Measurements from ENCODE around the gene ZNF20. TPM values are rescaled to one million over a fixed set of nuclear protein-coding genes. Genes with fewer than 3 reads are reported as not detected.
A peak's percentile ranks its signal among the peaks of the same experiment; 100 is the strongest.

The ZNF20 gene
- 2.4 and 3.3 TPM in 2 replicates for total RNA-seq (2012; rRNA removed)

DNA sequence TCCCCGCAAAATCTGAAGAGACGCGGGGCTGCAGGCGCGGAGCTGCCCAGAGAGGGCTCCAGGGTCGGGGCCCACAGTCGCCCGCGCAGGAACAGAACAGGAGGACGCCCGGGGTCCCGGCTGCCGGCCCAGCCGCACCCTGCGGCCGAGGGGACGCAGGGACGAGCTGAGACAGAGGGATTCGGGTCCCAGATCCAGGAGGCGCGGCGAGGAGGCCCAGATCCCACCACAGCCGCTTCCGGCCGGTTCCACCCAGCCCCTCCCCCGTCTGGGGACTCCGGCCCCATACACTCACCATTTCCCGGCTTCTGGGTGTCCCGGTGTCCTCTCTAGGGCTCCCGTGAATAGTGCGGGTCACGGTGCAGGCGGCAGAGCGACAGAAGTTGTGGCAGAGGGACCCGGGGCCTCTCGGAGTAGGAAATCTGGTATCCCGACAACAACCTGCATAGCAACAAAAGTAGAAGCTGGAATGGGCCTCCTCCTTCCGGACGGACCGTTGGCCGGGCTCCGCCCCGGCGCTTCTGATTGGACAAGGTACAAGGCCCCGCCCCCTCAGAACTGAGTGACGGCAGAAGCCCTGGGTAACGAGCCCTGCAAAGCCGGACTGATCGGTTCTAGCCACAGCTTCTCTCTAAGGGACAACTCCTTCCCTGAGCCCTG is at the start of gene ZNF20:
Gene ZNF20, minus strand, starts transcription at position 466 of the 660 bp plus-strand sequence. Its CDS starts 168 bp downstream, at position 298.
- H3K27me3 ChIP-seq (ENCODE audit: control insufficient read depth, insufficient read depth, low read length), result no peaks in the 10 kb centered on the region
- H3K9ac ChIP-seq (ENCODE audit: low read depth, low read length), result peak within 1 kb of the TSS; percentile 89
- peaks cover 13% of the 10 kb centered on the region for H3K4me1 ChIP-seq (ENCODE audit: control insufficient read depth, insufficient read depth, low read length)
- peaks cover 3% of the 10 kb centered on the region for H3K9me3 ChIP-seq (replicated peaks; ENCODE audit: low read length)
- H3K4me2 ChIP-seq (ENCODE audit: low read length), result peak within 1 kb of the TSS; percentile 91
- peaks cover 32% of the 10 kb centered on the region for H3K36me3 ChIP-seq (ENCODE audit: insufficient read depth, low read length)
- peak within 1 kb of the TSS; percentile 97 for H3K4me3 ChIP-seq (ENCODE audit: low read length)

DNA sequence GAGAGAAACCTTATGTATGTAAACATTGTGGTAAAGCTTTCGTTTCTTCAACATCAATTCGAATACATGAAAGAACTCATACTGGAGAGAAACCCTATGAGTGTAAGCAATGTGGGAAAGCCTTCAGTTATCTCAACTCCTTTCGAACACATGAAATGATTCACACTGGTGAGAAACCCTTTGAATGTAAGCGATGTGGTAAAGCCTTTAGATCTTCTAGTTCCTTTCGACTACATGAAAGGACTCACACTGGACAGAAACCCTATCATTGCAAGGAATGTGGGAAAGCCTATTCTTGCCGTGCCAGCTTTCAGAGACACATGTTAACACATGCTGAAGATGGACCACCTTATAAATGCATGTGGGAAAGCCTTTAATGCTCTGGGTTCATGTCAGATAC is 47.5 kb upstream of the ZNF20 start:
- Histone ChIP-seq H3K9me3 (replicated peaks; ENCODE audit: low read length) (peaks cover 51% of the 10 kb centered on the region), H3K9ac (ENCODE audit: low read depth, low read length) (no peak overlapping the region), H3K4me3 (ENCODE audit: low read length) (no peak overlapping the region), H3K36me3 (ENCODE audit: insufficient read depth, low read length) (peaks cover 61% of the 10 kb centered on the region), H3K4me1 (ENCODE audit: control insufficient read depth, insufficient read depth, low read length) (no peaks in the 10 kb centered on the region), H3K27me3 (ENCODE audit: control insufficient read depth, insufficient read depth, low read length) (no peaks in the 10 kb centered on the region), H3K4me2 (ENCODE audit: low read length) (no peak overlapping the region)

DNA sequence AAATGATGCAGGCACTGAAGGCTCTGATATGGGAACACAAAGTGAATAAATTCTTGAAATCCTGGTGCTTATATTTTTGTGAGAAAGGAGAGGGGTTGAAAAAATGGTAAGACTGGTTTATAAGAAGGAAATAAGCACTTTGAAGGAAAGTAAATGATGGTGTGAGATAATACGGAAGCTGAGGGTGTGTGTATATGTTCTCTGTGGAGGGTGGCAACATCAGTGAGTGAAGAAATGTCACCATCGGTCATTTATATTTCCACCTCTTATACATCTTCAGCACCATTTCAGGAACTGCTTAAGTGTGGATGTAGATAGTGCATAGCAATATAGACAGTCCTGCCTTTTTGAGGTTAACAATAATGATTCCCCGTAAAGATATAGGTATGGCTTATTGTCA is 40.2 kb upstream of the ZNF20 start:
- Histone ChIP-seq H3K4me2 (ENCODE audit: low read length) (no peak overlapping the region), H3K27me3 (ENCODE audit: control insufficient read depth, insufficient read depth, low read length) (no peaks in the 10 kb centered on the region), H3K9me3 (replicated peaks; ENCODE audit: low read length) (peaks cover 15% of the 10 kb centered on the region), H3K36me3 (ENCODE audit: insufficient read depth, low read length) (peaks cover 20% of the 10 kb centered on the region), H3K4me1 (ENCODE audit: control insufficient read depth, insufficient read depth, low read length) (no peaks in the 10 kb centered on the region), H3K4me3 (ENCODE audit: low read length) (no peak overlapping the region), H3K9ac (ENCODE audit: low read depth, low read length) (no peak overlapping the region)

DNA sequence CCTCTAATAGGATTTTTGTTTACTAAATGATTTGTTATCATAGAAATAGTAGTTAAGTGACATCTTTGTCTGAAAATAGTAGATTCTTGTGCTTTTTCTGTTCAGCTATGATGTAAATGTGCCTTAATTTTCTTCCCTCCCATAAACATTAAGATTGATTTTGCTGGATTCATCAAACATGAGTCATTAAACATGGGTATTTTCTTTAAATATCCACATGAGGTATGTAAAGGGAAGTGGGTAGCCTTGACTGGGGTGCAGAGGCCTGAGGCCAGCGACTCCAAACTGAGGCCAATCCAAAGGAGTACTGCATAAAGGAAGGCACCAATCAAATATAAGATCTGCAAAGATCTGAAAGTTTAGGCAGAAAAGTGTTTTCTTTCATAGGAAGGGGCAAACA is 26.5 kb upstream of the ZNF20 start:
- H3K36me3 ChIP-seq (ENCODE audit: insufficient read depth, low read length), result peaks cover 24% of the 10 kb centered on the region
- H3K9me3 ChIP-seq (replicated peaks; ENCODE audit: low read length), result no peaks in the 10 kb centered on the region
- no peaks in the 10 kb centered on the region for H3K27me3 ChIP-seq (ENCODE audit: control insufficient read depth, insufficient read depth, low read length)
- H3K4me2 ChIP-seq (ENCODE audit: low read length), result no peak overlapping the region
- H3K4me1 ChIP-seq (ENCODE audit: control insufficient read depth, insufficient read depth, low read length), result peaks cover 16% of the 10 kb centered on the region
- no peak overlapping the region for H3K9ac ChIP-seq (ENCODE audit: low read depth, low read length)
- H3K4me3 ChIP-seq (ENCODE audit: low read length), result no peak overlapping the region

DNA sequence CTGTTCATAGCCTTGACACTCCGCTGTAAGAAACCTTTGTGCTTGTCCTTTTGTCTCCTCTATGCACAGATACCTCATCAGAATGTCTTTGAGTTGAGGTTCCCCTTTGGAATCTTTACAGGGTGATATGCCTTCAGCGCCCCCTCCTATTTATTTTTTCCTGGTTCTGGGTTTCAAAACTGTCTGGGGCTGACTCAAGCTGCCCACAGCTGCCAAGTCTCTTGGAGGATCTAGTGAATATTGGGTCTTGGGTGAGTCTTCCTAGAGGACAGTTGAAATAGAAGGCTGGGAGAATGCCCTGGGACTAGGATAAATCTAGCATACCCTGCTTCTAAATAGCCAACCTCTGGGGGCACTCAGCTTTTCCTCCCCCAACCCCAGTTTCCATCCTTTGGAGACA is 23.7 kb upstream of the ZNF20 start:
- Histone ChIP-seq H3K9me3 (replicated peaks; ENCODE audit: low read length) (no peaks in the 10 kb centered on the region), H3K27me3 (ENCODE audit: control insufficient read depth, insufficient read depth, low read length) (no peaks in the 10 kb centered on the region), H3K4me1 (ENCODE audit: control insufficient read depth, insufficient read depth, low read length) (peaks cover 16% of the 10 kb centered on the region), H3K9ac (ENCODE audit: low read depth, low read length) (peak overlapping the region; percentile 95), H3K4me2 (ENCODE audit: low read length) (peak overlapping the region; percentile 85), H3K4me3 (ENCODE audit: low read length) (peak overlapping the region; percentile 94), H3K36me3 (ENCODE audit: insufficient read depth, low read length) (peaks cover 14% of the 10 kb centered on the region)

DNA sequence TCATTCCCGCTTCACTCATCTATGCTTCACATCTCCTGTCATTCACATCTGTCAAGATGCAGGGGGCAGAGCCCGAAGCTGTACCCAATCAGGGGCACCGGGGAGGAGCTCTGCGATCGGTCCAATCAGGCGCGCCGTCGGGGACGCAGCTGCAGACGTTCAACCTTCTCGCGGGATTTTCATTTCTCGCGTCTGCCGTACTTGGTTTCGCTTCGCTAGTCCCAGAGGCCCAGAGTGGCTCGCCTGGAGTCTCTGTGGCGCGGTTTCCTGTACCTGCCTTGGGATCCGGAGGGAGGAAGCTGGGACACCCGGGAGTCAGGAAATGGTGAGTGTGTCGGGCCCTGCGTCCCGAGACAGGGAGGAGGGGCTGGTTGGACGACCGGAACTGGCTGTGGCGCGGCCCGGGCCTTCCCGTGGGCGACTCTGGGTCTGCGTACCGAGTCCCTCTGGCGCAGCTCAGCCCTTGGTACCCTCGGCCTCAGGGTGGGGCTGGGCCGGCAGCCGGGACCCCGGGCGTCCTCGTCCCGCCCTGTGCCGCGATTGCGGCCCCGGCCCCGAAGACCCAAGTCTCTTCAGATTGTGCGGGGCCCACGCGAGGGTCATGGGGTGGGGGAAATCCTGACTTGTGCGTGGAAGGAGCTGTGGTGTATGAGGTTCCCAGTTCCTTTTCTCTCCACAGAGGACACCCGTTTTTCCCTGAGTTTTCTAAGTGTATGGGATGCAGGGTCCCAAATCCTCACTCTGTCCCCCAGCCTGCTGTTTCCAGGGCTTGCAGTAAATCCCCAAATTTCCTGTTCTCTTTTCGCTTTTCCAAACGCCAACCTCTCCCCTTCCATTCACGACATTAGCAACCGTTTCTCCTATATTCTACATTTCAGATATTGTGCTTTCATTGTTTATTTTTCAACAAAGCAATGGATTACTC is 23.0 kb upstream of the ZNF20 start, which contains the start of gene ZNF136:
Gene ZNF136, plus strand, starts transcription at position 215 of the 925 bp plus-strand sequence. Its CDS starts 108 bp downstream, at position 323.
- peak within 1 kb of the TSS; percentile 94 for H3K4me3 ChIP-seq (ENCODE audit: low read length)
- H3K36me3 ChIP-seq (ENCODE audit: insufficient read depth, low read length), result peaks cover 12% of the 10 kb centered on the region
- H3K4me1 ChIP-seq (ENCODE audit: control insufficient read depth, insufficient read depth, low read length), result peaks cover 16% of the 10 kb centered on the region
- no peaks in the 10 kb centered on the region for H3K27me3 ChIP-seq (ENCODE audit: control insufficient read depth, insufficient read depth, low read length)
- peak within 1 kb of the TSS; percentile 95 for H3K9ac ChIP-seq (ENCODE audit: low read depth, low read length)
- peak within 1 kb of the TSS; percentile 85 for H3K4me2 ChIP-seq (ENCODE audit: low read length)
- H3K9me3 ChIP-seq (replicated peaks; ENCODE audit: low read length), result no peaks in the 10 kb centered on the region

DNA sequence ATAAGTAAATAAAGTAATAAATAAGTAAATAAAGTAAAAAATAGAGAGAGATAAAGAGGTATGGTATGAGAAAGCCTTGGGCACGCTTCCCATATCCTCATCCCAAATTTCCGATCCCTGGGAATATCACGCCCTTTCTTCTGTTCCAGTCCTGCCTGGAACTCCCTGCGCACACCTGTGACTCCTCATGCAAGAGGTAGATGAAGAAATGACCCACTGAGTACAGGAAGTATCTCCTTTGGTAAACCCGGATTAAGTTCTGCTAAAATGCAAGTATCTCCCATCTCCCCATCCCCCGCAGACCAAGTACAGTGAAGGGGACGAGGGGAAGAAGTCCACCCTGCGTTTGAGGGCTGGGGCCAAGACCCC is 22.3 kb upstream of the ZNF20 start:
- H3K9ac ChIP-seq (ENCODE audit: low read depth, low read length), result peak overlapping the region; percentile 95

DNA sequence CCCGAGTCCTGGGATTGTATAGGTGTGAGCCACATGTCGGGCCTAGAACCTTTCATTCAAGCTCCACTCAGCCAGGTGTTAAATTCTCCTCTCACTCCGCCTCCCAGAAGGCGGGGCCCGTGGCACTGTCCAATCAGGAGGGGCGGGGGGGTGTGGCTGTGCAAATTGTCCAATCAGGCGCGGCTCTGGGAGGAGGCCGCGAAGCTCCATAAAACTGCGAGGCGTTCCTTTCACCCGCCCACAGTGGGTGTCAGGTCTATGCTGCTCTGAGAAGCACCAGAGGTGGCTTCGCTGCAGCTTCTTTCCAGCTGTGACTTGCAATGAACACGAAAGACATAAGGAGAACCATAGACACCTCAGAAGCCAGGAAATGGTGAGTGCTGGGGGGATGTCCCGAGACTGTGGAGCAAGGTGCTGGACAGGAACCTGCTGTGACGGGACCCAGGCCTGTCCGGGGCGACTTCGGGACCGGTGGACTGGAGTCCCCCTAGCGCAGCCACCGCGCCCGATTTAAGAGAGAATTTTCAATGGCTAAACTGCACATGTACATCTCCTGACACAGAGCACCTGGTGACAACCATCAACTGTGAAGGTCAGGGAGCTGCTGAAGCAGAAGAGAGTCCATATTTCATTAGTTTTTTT is 19.7 kb upstream of the ZNF20 start:
- Histone ChIP-seq H3K9me3 (replicated peaks; ENCODE audit: low read length) (no peaks in the 10 kb centered on the region), H3K4me1 (ENCODE audit: control insufficient read depth, insufficient read depth, low read length) (peaks cover 18% of the 10 kb centered on the region), H3K27me3 (ENCODE audit: control insufficient read depth, insufficient read depth, low read length) (no peaks in the 10 kb centered on the region), H3K4me2 (ENCODE audit: low read length) (no peak overlapping the region), H3K36me3 (ENCODE audit: insufficient read depth, low read length) (peaks cover 4% of the 10 kb centered on the region), H3K4me3 (ENCODE audit: low read length) (no peak overlapping the region), H3K9ac (ENCODE audit: low read depth, low read length) (no peak overlapping the region)

More for the DNA sequence above, 22.3 kb upstream of the ZNF20 start:
- H3K4me3 ChIP-seq (ENCODE audit: low read length), result peak overlapping the region; percentile 94
- peak overlapping the region; percentile 85 for H3K4me2 ChIP-seq (ENCODE audit: low read length)
- H3K9me3 ChIP-seq (replicated peaks; ENCODE audit: low read length), result no peaks in the 10 kb centered on the region
- no peaks in the 10 kb centered on the region for H3K27me3 ChIP-seq (ENCODE audit: control insufficient read depth, insufficient read depth, low read length)
- H3K36me3 ChIP-seq (ENCODE audit: insufficient read depth, low read length), result peaks cover 12% of the 10 kb centered on the region
- H3K4me1 ChIP-seq (ENCODE audit: control insufficient read depth, insufficient read depth, low read length), result peaks cover 16% of the 10 kb centered on the region

DNA sequence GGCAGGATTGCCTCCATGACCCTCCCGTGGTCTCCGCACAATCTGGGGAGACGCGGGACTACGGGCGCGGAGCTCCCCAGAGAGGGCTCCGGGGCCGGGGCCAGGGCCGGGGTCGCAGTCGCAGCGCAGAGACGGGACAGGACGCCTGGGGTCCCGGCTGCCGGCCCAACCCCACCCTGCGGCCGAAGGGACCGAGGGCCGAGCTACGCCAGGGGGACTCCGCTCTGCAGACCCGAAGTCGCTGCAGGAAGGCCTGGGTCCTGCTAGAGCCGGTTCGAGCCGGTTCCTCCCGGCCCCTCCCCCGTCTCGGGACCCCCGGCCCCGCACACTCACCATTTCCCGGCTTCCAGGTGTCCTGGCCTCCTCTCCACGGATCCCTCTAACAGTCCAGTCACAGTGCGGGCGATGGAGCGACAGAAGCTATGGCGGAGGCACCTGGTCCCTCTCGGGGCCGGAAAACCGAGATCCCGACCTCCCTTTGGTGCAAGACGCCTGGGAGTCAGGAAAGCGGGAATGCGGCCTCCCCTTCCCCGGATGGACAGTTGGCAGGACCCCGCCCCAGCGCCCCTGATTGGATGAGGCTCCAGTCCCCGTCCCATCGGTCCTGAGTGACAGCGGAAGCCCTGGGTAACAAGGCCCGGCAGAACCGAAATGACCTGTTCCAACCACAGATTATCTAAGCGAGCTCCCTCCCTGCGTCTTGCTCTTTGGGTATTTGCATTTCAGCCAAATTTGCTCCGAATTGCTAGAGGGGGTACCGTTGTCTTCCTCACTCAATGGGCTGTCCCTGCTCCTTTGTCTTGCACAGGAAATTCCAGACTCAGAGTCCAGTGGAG is 16.3 kb upstream of the ZNF20 start, which contains the start of gene ZNF625:
Gene ZNF625, minus strand, starts transcription at position 512 of the 836 bp plus-strand sequence. Its CDS starts 176 bp downstream, at position 336.
- Histone ChIP-seq H3K9me3 (replicated peaks; ENCODE audit: low read length) (no peaks in the 10 kb centered on the region), H3K36me3 (ENCODE audit: insufficient read depth, low read length) (peaks cover 15% of the 10 kb centered on the region), H3K4me3 (ENCODE audit: low read length) (peak within 1 kb of the TSS; percentile 85), H3K9ac (ENCODE audit: low read depth, low read length) (peak within 1 kb of the TSS; percentile 87), H3K4me2 (ENCODE audit: low read length) (peak within 1 kb of the TSS; percentile 74), H3K27me3 (ENCODE audit: control insufficient read depth, insufficient read depth, low read length) (no peaks in the 10 kb centered on the region), H3K4me1 (ENCODE audit: control insufficient read depth, insufficient read depth, low read length) (peaks cover 10% of the 10 kb centered on the region)

DNA sequence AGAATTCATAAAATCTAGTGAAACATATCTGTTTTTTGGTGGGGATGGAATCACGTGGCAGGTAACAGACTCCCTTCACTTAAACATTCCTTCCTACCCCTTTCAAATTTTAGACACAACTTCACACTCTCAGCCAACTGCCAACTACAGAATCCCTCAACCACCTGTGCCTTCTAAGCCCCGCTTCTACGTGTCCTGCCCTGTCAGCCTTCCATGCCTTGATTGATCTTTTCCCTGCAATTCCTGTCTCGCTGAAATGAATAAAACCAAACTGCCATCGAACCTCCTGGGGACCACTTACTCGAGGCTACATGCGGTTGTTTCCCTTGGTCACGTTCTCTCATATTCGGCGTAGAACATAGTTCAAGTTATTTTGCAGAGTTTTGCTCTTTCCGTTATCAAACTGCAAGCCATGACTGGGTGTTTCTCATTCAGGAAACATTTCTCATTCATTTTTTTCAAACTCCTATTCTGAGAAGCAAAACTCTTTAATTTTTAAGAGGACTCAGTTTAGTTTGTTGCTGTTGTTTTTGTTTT is 15.2 kb upstream of the ZNF20 start:
- H3K9ac ChIP-seq (ENCODE audit: low read depth, low read length), result peak overlapping the region; percentile 87

More for the DNA sequence above, 15.2 kb upstream of the ZNF20 start:
- Histone ChIP-seq H3K27me3 (ENCODE audit: control insufficient read depth, insufficient read depth, low read length) (no peaks in the 10 kb centered on the region), H3K4me3 (ENCODE audit: low read length) (peak overlapping the region; percentile 85), H3K4me1 (ENCODE audit: control insufficient read depth, insufficient read depth, low read length) (peaks cover 10% of the 10 kb centered on the region), H3K36me3 (ENCODE audit: insufficient read depth, low read length) (peaks cover 21% of the 10 kb centered on the region), H3K9me3 (replicated peaks; ENCODE audit: low read length) (no peaks in the 10 kb centered on the region), H3K4me2 (ENCODE audit: low read length) (peak overlapping the region; percentile 74)

All from skeletal muscle satellite cell (primary cell).